Ovary (tissue), 10 donors: ENCODE results near the gene CD101. TPM values are rescaled to one million over a fixed set of nuclear protein-coding genes. Genes with fewer than 3 reads are reported as not detected.

ENCODE experiments used
- DNase-seq, 5 donors: peaks; one replicate each; pipeline ENCODE4 v3.0.0-alpha.2; 2019 to 2020
- H3K27ac ChIP-seq, 2 donors: fragments of 200-600 bp; one replicate each; pipeline versions ENCODE4 v1.5.1 to v1.8.0; 2019 to 2022
- H3K27me3 ChIP-seq: fragments of 200-600 bp; one replicate; pipeline ENCODE4 v1.8.0; 2022
- H3K36me3 ChIP-seq: fragments of 200-600 bp; sonication (generic); one replicate; pipeline ENCODE4 v1.5.1; 2019
- H3K4me1 ChIP-seq: one replicate; pipeline ENCODE4 v1.8.1; 2013; ENCODE audit warnings: mild to moderate bottlenecking, moderate library complexity; ENCODE audit not compliant: insufficient read depth
- H3K4me3 ChIP-seq: fragments of 200-600 bp; sonication (generic); one replicate; pipeline ENCODE4 v1.5.1; 2017
- H3K9me3 ChIP-seq, 2 donors: fragments of 200-600 bp in 1 of 2; sonication (generic) in 1 of 2; one replicate each; pipeline versions ENCODE4 v1.5.1 to v1.8.1; 2013 to 2019; ENCODE audit warnings: mild to moderate bottlenecking in 1 of 2, moderate library complexity in 1 of 2
- EP300 ChIP-seq: sonication (generic); formaldehyde crosslinking; IDR thresholded peaks from one replicate; pipeline ENCODE4 v1.6.1; 2017; ENCODE audit warnings: antibody characterized with exemption
- POLR2A ChIP-seq: fragments of 450-650 bp; IDR thresholded peaks from one replicate; pipeline ENCODE4 v1.6.1; 2017; ENCODE audit warnings: antibody characterized with exemption, mild to moderate bottlenecking, moderate library complexity
- WGBS, 3 donors: extraction: QIAGEN DNeasy Blood & Tissue Kit in 1 of 3; methylation state at CpG; one replicate each; pipeline versions ENCODE4 v1.1.5 to v1.1.7; 2013 to 2017; 5-methylcytosine and 5-hydroxymethylcytosine counted together
- intact Hi-C, 4 donors: fragments of 100-400 bp; cut with DNase I; formaldehyde crosslinking; loops; one replicate each; pipeline versions ENCODE4 v1.11.0 to v1.15.1; 2022 to 2023
- long read RNA-seq, 3 donors: library from polyadenylated mRNA in 2 of 3; unstranded in 2 of 3; transcript quantifications; one replicate each; pipeline ENCODE4 v2.0.0 and lab custom pipeline, GENCODE V29; 2021 to 2026
- polyA plus RNA-seq, 2 donors: library from polyadenylated mRNA; stranded (reverse); fragments of 200-250 nt in 1 of 2; fragments of 350-450 nt in 1 of 2; fragmentation: Illumina TruSeq in 1 of 2; extraction: RNeasy Lipid Tissue Mini Kit (QIAGEN cat#74804) in 1 of 2; gene quantifications; one replicate each; pipeline ENCODE4 v1.2.3, GENCODE V29; 2013 to 2014
- total RNA-seq, 7 donors: library from RNA; depleted of rRNA in 2 of 7; stranded (reverse); fragments of >200 nt in 2 of 7; fragmentation: NEBNext Ultra II Directional in 3 of 7; extraction: Animal tissue kit (Norgen Biotek cat#: 25700) in 3 of 7; gene quantifications; one replicate each; pipeline versions ENCODE4 v1.1.0 to v1.2.4, GENCODE V29; 2016 to 2023
- TF ChIP-seq, protein P1 (sequence below), 3 donors: fragments of 450-650 bp in 2 of 3; fragments of 200-600 bp in 1 of 3; IDR thresholded peaks; one replicate each; pipeline versions ENCODE4 v1.5.1 to v1.8.0; 2016 to 2022; ENCODE audit warnings: antibody characterized with exemption in 3 of 3, mild to moderate bottlenecking in 1 of 3
- donor health status: DM: no; HTN: no; CAD: no; lungs with moderate emphysema.
- donor health status: DM: no; HTN: no; CAD: no.
- donor health status: Bipolar disorder and iron deficiency.
- donor health status: DM: yes; HTN: yes; CAD: no.
- donor health status: DM: no; HTN: no; CAD: no.
- donor health status: DM: yes; HTN: yes; CAD: no.

CD101 gene
- total RNA-seq (1 to 10 TPM in 5 of 7 donors, under 1 TPM in 2; 0.36 to 1.6 (median 1.4) TPM), polyA plus RNA-seq (1 to 10 TPM in 1 of 2 donors, under 1 TPM in 1; 0.30 to 1.1 TPM)
- long read RNA-seq, donor 1, partial matches to known transcripts: 0 of 2 reads
- long read RNA-seq, donor 1, other reads (novel, unspliced or antisense): 2 of 2 reads
- long read RNA-seq, donor 2: 0 reads
- long read RNA-seq, donor 3: 0 reads

GRCh38 chr1:117001254-117001927 is at the start of gene CD101:
Gene CD101 (plus strand): TSS chr1:117001760. CDS start chr1:117001818, 58 bp downstream.
- Histone ChIP-seq H3K9me3 (no peaks in the 10 kb centered on the region), H3K27ac (no peak within 1 kb of the TSS), H3K27me3 (no peaks in the 10 kb centered on the region), H3K4me3 (no peak within 1 kb of the TSS), H3K4me1 (no peaks in the 10 kb centered on the region), H3K36me3 (no peaks in the 10 kb centered on the region)
- TF ChIP-seq EP300 (no peak), POLR2A (no peak)
- TF ChIP-seq, protein P1, sequence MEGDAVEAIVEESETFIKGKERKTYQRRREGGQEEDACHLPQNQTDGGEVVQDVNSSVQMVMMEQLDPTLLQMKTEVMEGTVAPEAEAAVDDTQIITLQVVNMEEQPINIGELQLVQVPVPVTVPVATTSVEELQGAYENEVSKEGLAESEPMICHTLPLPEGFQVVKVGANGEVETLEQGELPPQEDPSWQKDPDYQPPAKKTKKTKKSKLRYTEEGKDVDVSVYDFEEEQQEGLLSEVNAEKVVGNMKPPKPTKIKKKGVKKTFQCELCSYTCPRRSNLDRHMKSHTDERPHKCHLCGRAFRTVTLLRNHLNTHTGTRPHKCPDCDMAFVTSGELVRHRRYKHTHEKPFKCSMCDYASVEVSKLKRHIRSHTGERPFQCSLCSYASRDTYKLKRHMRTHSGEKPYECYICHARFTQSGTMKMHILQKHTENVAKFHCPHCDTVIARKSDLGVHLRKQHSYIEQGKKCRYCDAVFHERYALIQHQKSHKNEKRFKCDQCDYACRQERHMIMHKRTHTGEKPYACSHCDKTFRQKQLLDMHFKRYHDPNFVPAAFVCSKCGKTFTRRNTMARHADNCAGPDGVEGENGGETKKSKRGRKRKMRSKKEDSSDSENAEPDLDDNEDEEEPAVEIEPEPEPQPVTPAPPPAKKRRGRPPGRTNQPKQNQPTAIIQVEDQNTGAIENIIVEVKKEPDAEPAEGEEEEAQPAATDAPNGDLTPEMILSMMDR (IDR thresholded peaks at IDR 0.05): no peak
- DNase-seq: no peak
- intact Hi-C loops: no loop called here
- 87 to 91% (median 89%) methylated on average over 3 of the region's 3 CpGs for WGBS, 3 donors

- TF ChIP-seq POLR2A: no peak
- TF ChIP-seq, protein P1 (IDR thresholded peaks at IDR 0.05): no peak
- no peak for TF ChIP-seq EP300
- 90 to 93% (median 91%) methylated on average over 2 of the region's 2 CpGs for WGBS, 3 donors
- Histone ChIP-seq H3K27ac (no peak overlapping the region), H3K27me3 (no peaks in the 10 kb centered on the region), H3K4me1 (no peaks in the 10 kb centered on the region), H3K9me3 (no peaks in the 10 kb centered on the region), H3K36me3 (no peaks in the 10 kb centered on the region), H3K4me3 (no peak overlapping the region)
- no peak for DNase-seq
- intact Hi-C loops: no loop called here
Observed at GRCh38 chr1:116952738-116953275, 48.8 kb upstream of the CD101 start.

GRCh38 chr1:116954440-116954839 is 47.1 kb upstream of the CD101 start:
- Histone ChIP-seq H3K36me3 (no peaks in the 10 kb centered on the region), H3K27me3 (no peaks in the 10 kb centered on the region), H3K27ac (no peak overlapping the region), H3K4me3 (no peak overlapping the region), H3K4me1 (no peaks in the 10 kb centered on the region), H3K9me3 (no peaks in the 10 kb centered on the region)
- intact Hi-C loops: no loop called here
- no peak for DNase-seq
- no peak for TF ChIP-seq EP300
- TF ChIP-seq, protein P1 (IDR thresholded peaks at IDR 0.05): no peak
- TF ChIP-seq POLR2A: no peak
- 67 to 90% (median 78%) methylated on average over 3 of the region's 3 CpGs for WGBS, 3 donors

DNA sequence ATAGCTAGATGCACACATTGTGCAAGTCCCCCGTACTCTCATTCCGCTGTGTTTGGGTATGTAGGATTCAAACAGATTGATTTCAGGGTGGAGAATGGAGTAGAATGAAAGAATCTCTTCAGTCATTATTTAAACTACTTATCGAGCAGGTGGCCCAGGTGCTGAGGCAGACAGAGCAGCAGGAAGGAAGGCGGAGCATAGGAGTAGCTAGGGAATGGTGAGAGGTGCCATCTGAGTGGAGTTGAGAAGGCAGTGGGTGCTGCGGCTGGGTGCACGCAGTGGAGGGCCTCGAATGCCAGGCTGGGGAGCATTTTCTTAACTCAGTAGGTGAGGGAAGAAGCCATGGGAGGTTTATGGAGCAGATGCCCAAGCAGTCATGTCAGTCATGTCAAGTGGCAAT is 45.2 kb upstream of the CD101 start:
- H3K4me3 ChIP-seq: no peak overlapping the region
- WGBS, 3 donors: 94 to 98% (median 96%) methylated on average over 7 of the region's 7 CpGs
- intact Hi-C loops: no loop called here
- no peak for DNase-seq
- no peaks in the 10 kb centered on the region for H3K9me3 ChIP-seq
- H3K27me3 ChIP-seq: no peaks in the 10 kb centered on the region
- H3K4me1 ChIP-seq: no peaks in the 10 kb centered on the region
- no peaks in the 10 kb centered on the region for H3K36me3 ChIP-seq
- TF ChIP-seq EP300 (no peak), POLR2A (no peak)
- TF ChIP-seq, protein P1 (IDR thresholded peaks at IDR 0.05): no peak
- H3K27ac ChIP-seq: no peak overlapping the region
